Right kidney (tissue), 1 donor: ENCODE data around the gene UVRAG.

Source experiments
- DNase-seq: peaks from one replicate; pipeline ENCODE4 v3.0.0-alpha.2; 2016

The UVRAG gene

DNA sequence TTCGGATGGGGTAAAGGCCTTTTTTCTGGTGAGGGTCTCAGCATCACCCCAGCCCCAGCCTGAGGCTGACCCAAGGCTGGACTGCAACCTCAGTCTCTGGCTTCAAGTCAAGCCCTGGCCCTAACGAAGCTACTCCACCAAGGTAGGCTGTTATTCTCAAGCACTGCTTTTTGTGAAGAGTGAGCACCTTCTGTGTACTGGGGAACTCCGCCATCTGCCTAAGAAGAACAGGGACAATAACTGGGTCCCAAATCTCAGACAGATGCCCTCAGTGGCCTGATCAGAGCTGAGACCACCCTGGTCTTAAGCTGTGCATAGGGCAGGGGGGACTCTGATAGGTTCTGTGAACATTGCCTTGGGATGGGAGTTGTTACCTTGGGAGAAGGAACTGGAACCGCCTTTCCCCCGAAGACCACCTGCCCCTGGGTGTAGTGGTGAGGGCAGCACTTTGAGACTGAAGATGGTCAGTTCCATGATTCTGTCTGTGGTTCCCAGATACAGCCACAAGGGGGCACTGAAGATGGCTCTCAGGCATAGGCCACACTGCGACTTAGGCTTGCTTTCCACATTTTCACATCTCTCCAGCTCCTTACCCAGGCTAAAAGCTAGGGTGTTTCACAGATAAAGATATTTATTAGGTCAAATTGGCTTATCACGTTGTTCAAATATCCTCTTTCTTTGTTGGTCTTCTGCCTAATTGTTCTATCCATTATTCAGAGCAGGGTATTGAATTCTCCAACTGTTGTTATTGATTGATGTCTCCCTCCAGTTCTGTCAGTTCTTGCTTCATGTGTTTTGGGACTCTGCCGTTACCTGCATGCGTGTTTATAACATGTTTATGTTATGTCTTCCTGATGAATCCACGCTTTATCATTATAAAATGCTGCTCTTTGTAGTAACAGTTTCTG lies 11.8 kb upstream of the UVRAG start:
- peak; percentile 31 for DNase-seq

DNA sequence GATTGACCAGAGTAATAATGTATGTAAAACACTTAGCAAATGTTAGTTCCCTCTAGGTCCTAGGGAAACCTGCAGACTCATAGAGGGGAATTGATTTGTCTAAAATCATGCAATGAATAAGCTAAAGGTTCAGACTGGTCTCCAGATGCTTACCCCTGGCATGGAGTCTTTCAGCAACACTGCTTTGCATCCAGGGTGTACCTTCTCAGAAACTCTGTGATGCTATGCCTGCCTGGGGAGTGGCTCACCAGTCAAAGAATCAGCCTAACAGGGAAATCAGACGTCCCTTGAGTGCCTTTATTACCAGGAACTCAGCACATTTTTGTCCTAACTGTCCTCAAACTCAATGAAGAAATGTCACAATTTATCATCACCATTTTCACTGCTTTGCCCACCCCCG lies 5.9 kb upstream of the UVRAG start:
- no peak for DNase-seq

- no peak for DNase-seq
These were observed 5.0 kb upstream of the UVRAG start for GRCh38 chr11:75809991-75810390.

DNA sequence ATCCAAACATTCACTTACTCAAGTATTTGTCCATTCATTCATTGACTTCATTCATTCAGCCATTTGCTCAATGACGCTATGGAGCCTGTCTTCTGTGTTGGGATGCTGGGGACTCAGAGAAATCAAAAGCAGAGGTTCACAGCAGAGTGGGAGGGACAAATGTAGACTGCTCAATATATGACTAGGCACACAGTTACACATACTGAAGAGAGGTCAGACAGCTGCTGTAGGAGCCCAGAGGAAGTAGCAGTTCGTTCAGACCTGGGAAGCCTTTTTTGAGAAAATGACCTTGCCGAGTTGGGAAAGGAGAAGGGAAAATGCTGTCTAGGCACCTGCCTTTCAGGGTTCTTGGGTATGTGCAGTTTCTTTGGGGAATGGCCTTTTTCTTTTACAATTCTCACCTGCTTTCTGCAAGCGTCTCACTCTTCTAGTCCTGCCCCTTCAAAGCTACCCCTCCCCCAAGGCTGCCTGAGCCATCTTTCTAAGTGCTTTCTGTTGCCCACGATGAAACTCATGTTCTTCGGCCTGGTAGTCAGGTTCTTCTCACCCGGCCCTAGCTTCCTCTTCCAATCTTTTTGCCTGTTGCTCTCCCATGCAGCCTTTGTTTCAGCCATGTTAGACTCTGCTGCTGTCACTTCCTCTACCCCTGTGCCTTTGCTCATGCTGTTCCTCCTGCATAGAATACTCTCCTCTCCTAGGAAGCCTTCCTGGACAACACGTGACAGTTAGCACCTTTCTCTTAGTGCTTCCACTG lies 4.2 kb upstream of the UVRAG start:
- DNase-seq = no peak

- no peak for DNase-seq
These were observed 3.5 kb upstream of the UVRAG start for GRCh38 chr11:75811485-75811884.

- DNase-seq = no peak
These were observed 2.4 kb upstream of the UVRAG start for GRCh38 chr11:75812542-75813040.

DNA sequence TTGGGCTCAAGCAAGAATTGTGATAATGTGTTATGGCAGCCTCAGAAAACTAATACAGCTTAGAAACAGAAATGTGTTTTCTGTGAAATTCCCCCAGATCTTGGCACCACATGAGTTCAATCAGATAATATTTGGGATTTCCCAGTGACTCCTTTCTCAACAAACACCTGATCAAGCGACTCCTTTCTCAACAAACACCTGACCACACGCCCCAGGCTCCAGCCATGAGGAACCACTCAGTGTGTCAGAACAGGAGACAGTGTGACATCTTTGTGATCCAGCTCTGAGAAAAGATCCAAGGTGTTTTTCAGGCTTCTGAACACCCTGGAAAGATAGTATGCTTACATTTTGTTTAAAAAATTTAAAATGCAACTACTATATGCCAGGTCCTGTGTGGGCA lies 1.9 kb upstream of the UVRAG start:
- no peak for DNase-seq

DNA sequence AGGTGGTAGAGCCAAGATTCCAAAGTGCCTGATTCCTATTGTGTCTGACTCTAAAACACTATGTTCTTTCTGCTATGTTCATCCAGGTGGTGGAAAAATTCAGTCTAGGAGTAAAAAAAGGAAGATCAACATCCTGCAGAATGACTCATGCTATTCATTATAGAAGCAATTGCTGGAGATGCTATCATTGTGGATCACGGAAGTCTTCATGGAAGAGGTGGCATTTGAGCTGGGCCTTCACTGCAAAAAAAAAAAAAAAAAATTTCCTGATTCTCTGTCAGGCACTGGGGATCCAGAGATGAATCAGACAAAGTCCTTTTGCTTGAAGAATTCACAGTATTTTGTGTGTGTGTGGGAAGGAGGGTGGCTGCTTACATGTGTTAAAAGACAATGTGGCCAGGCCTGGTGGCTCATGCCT lies 1.4 kb upstream of the UVRAG start:
- DNase-seq = no peak

- DNase-seq = no peak
These were observed 690 bp upstream of the UVRAG start for GRCh38 chr11:75814363-75814676.

DNA sequence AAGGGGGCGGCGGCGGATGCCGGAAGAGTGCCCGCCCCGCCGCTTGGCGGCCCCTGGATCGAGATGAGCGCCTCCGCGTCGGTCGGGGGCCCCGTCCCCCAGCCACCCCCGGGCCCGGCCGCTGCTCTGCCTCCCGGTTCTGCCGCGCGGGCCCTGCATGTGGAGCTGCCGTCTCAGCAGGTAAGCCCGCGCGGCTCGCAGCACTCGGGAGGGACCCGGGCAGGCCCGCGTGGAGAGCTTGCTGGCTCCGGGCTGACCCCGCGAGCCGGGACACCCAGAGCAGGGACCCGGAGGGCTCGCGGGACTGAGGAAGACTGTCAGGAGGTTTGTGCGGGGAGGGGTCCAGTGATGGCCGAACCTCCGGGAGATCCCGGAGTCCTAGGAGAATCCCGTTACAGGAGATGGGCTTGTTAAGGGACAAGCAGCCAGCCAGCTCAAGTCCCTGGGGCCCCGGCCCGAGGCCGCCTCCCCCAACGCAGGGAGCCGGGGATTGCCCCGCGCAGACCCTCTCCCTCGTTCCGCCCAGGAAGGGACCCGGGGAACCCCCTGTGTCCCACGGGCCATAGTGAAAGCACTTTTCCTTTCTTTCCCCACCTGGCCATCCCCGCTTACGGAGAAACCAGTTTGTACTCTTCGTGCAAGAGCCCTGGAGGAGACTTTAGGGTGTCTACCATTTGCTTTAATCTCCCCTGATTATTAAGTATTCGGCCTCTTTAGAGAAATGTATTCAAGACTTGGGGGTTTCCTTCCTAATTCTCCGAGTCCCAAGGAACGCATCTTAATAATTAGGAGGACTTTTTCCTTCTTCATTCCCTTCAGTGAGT lies 547 bp downstream of the UVRAG start:
- no peak for DNase-seq

DNA sequence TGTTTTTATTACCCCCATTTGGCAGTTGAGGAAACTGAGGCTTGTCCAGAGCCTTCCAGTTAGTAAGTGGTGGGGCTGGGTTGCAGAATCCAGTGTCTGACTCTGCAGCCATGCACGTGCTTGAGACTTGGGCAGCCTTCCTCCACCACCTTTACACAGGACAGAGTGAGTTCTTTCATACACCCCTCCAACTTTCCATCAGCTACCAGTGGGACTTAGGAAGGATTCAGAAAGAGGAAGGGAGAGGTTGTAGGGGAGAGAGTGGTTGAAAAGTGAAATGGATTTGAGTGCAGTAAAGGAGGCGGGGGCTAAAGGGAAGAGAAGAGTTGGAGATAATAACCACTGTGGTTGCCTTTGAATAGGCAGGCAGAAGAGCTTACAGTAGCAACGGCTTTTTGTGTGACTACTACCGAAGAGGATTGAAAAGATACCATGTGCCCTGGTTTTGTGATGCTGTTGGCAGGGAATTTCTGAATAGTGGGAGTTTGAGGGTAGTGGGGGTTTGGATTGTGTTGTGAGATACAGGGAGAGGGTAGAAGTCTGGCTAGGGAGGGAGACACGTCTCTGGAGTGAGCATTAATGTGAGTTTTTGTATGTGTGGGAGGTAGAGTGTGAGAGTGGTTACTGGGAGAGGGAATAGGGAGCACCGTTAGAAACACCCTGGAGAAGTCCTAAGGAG lies 1.7 kb downstream of the UVRAG start:
- DNase-seq = peak; percentile 29

- DNase-seq = no peak
These were observed 5.6 kb downstream of the UVRAG start for GRCh38 chr11:75820645-75821044.

DNA sequence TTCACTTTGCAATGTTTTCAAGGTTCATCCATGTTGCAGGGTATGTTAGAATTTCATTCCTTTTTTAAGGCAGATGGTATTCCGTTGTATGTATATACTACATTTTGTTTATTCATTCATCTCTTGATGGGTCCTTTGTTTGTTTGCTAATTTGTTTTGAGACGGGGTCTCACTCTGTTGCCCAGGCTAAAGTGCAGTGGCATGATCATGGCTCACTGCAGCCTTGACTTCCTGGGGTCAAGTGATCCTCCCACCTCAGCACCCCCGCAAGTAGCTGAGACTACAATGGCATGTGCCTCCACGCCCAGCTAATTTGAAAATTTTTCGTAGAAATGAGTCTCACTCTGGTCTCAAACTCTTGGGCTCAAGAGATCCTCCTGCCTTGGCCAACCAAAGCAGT lies 6.2 kb downstream of the UVRAG start:
- DNase-seq = no peak

DNA sequence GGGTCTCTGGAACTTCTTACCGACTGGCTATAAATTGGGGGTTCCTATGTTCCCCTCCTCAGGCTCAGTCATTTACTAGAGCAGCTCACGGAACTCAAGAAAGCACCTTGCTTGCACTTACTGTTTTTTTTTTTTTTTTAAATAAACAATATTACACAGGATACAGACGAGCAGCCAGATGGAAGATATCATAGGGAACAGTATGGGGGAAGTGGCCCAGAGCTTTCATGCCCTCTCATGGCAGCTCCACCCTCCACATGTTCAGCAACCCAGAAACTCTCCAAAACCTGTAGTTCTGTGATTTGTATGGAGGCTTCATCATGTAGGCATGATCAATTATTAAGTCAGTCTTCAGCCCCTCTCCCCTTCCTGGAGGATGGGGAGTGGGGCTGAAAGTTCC lies 7.5 kb downstream of the UVRAG start:
- DNase-seq = no peak

- DNase-seq = no peak
These were observed 8.4 kb downstream of the UVRAG start for GRCh38 chr11:75823415-75823814.

DNA sequence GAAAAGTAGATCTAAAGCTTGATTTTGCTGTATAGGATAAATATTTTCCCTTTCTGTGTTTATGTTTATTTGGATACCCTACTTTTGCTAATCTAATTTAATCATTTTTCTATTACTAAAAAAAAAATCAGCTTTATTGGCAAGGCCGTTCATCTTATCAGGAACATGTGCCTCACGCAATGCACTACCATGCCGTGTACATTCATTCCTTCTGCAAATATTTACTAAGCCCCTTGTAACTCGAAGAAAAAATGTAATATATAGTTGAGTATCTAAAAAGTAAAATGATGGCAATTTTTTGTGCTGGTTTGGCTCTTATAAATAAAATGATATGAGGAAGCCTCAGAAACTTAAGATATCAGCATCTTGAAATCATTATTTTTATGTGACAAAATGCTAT lies 8.9 kb downstream of the UVRAG start:
- DNase-seq = no peak

DNA sequence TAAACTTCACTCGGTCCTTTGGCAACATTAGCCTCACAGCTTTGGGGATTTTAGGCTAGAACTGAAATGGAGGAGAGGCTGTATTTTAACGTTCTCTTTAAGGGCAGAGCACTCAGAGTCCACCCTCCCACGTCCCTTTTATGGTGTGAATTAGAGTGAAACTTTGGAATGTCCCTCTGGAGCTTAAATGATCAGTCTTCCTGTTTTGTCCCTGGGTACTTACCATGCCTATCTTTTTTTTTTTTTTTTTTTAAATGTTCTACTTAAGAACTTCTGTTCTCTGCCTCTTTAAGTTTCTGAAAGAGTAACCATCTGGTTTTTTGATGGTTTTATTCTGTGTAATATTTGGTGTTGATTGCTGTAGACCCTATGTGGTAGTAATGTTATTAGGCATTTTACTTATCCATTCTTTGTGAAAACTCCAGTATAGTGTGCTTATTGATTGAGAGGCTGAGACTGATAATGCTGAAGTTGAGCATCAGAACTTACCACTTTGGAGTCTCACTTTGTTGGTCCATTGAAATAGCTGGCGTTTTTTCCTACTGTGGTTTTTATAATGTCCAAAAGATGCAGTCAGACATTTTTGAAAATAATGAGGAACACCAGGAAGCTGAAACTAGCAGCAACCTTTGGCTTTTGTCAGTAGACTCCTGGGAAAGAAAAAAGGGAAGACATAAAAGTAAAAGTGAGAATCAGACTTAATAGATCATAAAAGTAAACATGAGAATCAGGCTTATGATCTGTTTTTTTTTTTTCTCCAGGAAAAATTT lies 11.6 kb downstream of the UVRAG start:
- no peak for DNase-seq

DNA sequence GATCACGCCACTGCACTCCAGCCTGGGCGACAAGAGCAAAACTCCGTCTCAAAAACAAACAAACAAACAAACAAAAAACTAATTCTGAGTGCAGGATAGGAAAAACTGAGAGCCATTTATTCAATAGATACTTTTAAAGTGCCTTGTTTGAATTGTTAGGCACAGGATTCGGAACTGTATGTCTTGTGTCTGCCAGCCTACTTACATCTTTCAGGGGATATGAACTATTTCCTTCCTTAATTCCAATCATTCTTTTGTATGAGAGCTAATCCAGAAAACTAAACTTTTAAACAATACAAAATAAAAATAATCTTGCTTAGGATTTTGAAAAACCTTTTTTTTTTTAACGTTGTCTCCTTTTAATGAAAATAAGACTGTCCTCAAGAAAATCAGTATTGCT lies 12.6 kb downstream of the UVRAG start:
- DNase-seq = no peak

DNA sequence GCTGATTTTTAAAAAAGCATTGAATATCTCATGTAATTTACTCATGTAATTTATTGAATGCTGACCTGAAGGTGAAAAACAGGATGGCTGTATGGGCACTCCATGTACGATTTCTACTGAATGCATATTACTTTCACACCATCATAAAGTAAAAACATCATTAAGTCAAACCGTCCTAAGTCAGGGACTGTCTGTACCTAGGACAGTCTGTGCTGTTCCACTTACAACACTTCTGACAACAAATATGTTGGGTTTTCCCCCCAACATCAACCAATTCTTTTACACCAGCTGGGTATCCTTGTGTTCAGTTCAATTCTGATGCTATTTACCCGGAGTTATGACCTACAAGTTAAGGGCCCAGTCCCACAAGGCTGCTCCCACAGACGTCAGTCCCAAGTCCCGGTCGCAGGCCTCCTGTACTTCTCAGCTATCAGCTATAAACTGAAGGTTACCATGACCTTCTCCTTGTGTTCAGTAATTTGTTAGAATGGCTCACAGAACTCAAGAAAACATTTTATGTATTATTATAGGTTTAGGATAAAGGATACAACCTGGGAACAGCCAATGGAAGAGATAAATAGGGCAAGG lies 17.0 kb downstream of the UVRAG start:
- DNase-seq = no peak

GRCh38 chr11:75834728-75835127 lies 19.7 kb downstream of the UVRAG start:
- DNase-seq = no peak

DNA sequence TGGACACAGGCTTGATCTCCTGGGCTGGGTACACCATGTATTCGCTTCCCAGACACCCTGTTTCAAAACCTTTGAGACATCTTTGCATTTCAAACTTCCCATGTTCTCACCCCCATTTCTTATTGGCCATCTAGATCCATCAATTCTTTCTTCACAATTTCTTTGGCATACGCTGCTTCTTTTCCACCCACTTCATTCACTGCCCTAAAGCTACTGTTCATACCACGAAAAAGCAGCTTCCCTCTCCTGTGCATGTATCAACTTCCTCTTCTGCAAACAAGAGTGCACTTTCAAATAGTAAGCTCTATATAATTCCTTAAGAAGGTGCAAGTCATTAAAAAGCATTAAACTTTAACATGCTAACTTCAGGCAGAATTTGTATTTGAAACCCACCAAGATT lies 21.4 kb downstream of the UVRAG start:
- DNase-seq = no peak
